Endothelial cell (in vitro differentiated cells): ENCODE measurements around the gene SLC26A1. TPM values are rescaled to one million over a fixed set of nuclear protein-coding genes. Genes with fewer than 3 reads are reported as not detected.
"Not testable (repeated sequence)": the region's sequence is repeated elsewhere in the genome, so short reads cannot be mapped to it uniquely, and the experiment has no call there.

Experiments
- DNase-seq: peaks from one replicate; pipeline ENCODE4 v3.0.0; 2021; ENCODE audit warnings: low spot score
- H3K27ac Mint-ChIP-seq: one replicate; pipeline ENCODE4 v1.8.0; 2021; ENCODE audit warnings: mixed read lengths, inconsistent platforms; ENCODE audit not compliant: unreplicated experiment
- H3K27me3 Mint-ChIP-seq: one replicate; pipeline ENCODE4 v1.8.0; 2021; ENCODE audit warnings: mild to moderate bottlenecking, moderate library complexity, mixed read lengths, inconsistent platforms; ENCODE audit not compliant: unreplicated experiment
- H3K36me3 Mint-ChIP-seq: one replicate; pipeline ENCODE4 v1.8.0; 2021; ENCODE audit warnings: mild to moderate bottlenecking, low read depth, mixed read lengths, inconsistent platforms; ENCODE audit not compliant: unreplicated experiment
- H3K4me1 Mint-ChIP-seq: one replicate; pipeline ENCODE4 v1.8.0; 2021; ENCODE audit warnings: mild to moderate bottlenecking, mixed read lengths, inconsistent platforms; ENCODE audit not compliant: unreplicated experiment
- H3K4me3 Mint-ChIP-seq: one replicate; pipeline ENCODE4 v1.8.0; 2021; ENCODE audit warnings: mild to moderate bottlenecking, mixed read lengths, inconsistent platforms; ENCODE audit not compliant: unreplicated experiment
- H3K9me3 Mint-ChIP-seq: one replicate; pipeline ENCODE4 v1.8.0; 2021; ENCODE audit warnings: mixed read lengths, inconsistent platforms; ENCODE audit not compliant: unreplicated experiment
- CTCF ChIP-seq: fragments of 200-600 bp; sonication (generic); IDR thresholded peaks from one replicate; pipeline ENCODE4 v1.5.0; 2021; ENCODE audit warnings: antibody characterized with exemption; ENCODE audit not compliant: unreplicated experiment
- total RNA-seq: library from RNA; stranded (reverse); fragmentation: NEBNext Ultra II Directional; extraction: Animal tissue kit (Norgen Biotek cat#: 25700); gene quantifications from one replicate; pipeline ENCODE4 v1.2.1, GENCODE V29; 2021; ENCODE audit not compliant: unreplicated experiment

SLC26A1 gene
- total RNA-seq, 1 donor from 2014 or later = not detected

GRCh38 chr4:978957-979701 is 14.1 kb downstream of the SLC26A1 start:
- no peak for TF ChIP-seq CTCF
- Mint-ChIP-seq H3K9me3 (no peaks in the 10 kb centered on the region), H3K4me3 (no peak overlapping the region), H3K27ac (peak overlapping the region; percentile 61), H3K36me3 (no peaks in the 10 kb centered on the region), H3K4me1 (peaks cover 21% of the 10 kb centered on the region), H3K27me3 (peaks cover 6% of the 10 kb centered on the region)
- DNase-seq = no peak

DNA sequence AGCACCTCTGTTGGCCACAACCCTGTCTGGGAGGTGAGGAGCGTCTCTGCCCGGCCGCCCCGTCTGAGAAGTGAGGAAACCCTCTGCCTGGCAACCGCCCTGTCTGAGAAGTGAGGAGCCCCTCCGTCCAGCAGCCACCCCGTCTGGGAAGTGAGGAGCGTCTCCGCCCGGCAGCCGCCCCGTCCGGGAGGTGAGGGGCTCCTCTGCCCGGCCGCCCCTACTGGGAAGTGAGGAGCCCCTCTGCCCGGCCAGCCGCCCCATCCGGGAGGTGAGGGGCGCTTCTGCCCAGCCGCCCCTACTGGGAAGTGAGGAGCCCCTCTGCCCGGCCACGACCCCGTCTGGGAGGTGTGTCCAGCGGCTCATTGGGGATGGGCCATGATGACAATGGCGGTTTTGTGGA is 17.2 kb downstream of the SLC26A1 start:
- H3K4me3 Mint-ChIP-seq, H3K27me3 Mint-ChIP-seq, H3K36me3 Mint-ChIP-seq, DNase-seq, H3K27ac Mint-ChIP-seq, H3K9me3 Mint-ChIP-seq: not testable (repeated sequence)
- peaks cover 17% of the 10 kb centered on the region for H3K4me1 Mint-ChIP-seq

DNA sequence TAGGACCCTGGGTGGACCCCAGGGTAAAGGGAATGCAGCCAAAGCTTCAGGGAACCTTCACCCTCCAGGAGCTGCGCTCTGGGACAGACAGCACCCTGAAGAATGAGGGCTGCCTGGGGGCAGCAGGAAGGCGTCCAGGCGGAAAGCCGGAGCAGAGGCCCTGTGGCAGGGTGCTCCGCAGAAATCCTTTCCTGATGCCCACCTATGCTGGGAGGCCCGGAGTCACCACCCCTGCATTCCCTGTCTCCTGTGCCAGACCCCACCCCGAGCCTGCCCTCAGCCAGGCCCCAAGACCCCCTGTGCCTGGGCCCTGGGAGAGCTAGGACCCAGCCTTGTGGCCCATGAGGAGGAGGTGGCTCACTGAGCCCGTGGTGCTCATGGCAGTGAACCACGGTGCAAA is 18.5 kb downstream of the SLC26A1 start:
- Mint-ChIP-seq H3K27ac (no peak overlapping the region), H3K27me3 (peaks cover 14% of the 10 kb centered on the region), H3K9me3 (no peaks in the 10 kb centered on the region), H3K4me1 (peaks cover 8% of the 10 kb centered on the region), H3K4me3 (no peak overlapping the region), H3K36me3 (no peaks in the 10 kb centered on the region)
- no peak for TF ChIP-seq CTCF
- no peak for DNase-seq

DNA sequence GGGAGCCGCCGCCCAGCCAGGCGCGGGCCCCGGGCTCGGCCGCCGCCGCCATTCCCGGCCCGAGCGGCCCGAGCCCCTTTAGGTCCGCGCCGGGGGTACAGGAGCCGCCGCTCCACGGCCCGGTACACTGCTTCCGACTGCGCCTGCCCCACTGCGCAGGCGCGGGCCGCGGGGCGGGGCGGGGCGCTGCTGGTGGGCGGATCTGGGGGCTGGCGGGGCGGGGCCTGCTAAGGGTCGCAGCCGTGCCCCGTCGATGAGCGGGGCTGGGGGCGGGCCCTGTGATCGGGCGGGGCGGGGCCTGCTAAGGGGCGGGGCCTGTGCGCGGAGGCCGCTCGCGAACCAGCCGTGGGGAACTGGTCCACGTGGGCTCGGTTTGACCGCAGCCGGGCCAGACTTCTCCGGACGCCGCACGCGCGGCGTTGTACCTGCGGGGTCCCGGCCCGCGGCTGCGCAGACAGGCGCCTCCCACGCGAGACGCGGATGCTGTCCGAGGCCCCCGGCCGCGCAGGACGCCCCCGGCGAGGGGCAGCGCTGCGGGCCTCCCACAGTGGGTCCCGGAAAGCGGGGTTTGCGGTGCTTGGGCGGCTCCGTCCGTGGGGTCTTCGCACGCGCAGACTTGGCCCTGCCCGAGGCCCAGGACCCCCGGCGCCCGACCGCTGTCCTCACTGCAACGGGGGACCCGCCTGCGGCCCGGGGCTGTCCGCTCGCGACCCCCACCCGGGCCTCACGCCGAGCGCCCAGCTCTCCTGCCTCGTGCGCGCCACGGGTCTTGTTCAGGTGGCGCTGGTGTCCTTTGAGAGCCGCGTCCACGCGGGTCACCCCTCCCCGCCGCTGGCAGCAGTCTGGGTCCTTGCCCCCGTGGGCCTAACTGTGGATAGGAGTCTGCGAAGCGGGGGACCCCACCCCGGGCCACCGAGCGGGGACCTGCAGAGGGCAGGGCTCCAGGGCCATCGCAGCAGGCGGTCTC is 19.5 kb downstream of the SLC26A1 start, which contains the start of gene DGKQ:
Gene DGKQ, minus strand, starts transcription at position 139 of the 967 bp plus-strand sequence. Its CDS starts 87 bp downstream, at position 52.
- H3K4me3 Mint-ChIP-seq = no peak within 1 kb of the TSS
- H3K9me3 Mint-ChIP-seq = no peaks in the 10 kb centered on the region
- H3K27ac Mint-ChIP-seq = no peak within 1 kb of the TSS
- no peaks in the 10 kb centered on the region for H3K36me3 Mint-ChIP-seq
- DNase-seq = peak; percentile 87
- H3K27me3 Mint-ChIP-seq = peaks cover 18% of the 10 kb centered on the region
- H3K4me1 Mint-ChIP-seq = no peaks in the 10 kb centered on the region
- no peak for TF ChIP-seq CTCF

DNA sequence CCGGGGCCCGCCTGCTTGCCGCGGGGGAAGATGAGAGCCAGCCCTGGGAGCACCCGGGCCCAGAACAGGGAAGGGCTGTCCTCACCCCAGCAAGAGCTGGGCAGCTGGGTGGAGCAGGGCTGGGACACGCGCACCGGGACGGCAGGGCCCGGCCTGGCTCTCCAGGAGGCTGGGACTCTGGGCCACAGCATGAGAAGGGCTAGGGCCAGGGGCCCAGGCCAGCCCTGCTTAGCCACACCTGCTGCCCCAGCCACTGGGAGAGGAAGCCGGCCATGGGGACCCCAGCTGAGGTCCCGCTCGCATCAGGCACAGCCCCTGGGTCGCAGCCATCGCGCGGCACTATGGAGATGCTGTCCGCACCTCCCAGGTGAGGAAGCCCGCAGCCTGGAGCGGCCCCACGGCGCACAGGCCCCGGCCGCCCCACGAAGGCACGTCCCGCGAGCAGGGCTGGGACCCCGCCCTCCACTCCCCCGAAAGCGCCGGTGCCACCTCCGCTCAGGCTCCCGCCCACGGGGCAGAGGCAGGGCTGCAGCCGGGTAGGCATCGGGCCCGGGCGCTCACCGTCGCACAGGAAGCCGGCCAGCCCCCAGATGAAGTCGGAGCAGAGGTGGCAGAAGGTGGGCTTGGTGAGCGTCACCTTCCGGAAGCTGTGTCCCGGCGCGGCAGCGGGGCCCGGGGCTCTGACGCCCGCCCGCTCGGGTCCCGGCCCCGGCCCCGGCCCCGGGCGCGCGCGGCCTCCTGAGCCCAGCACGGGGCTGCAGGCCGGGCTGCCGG is 20.4 kb downstream of the SLC26A1 start:
- Mint-ChIP-seq H3K4me1 (no peaks in the 10 kb centered on the region), H3K4me3 (no peak overlapping the region), H3K36me3 (no peaks in the 10 kb centered on the region), H3K27ac (no peak overlapping the region), H3K27me3 (peaks cover 18% of the 10 kb centered on the region), H3K9me3 (no peaks in the 10 kb centered on the region)
- DNase-seq = no peak
- no peak for TF ChIP-seq CTCF
